ENCODE measurements around the gene OR5H2.
"Not testable (repeated sequence)": the region's sequence is repeated elsewhere in the genome, so short reads cannot be mapped to it uniquely, and the experiment has no call there.

OR5H2 gene
- total RNA-seq = 0 reads per million in 2 donors

GRCh38 chr3:98282205-98282604 lies at the start of gene OR5H2:
OR5H2 (plus strand) TSS chr3:98282505; CDS start chr3:98282903, 398 bp downstream.
- no peak for DNase-seq

GRCh38 chr3:98233468-98233867 lies 48.8 kb upstream of the OR5H2 start:
- DNase-seq = no peak

- DNase-seq = no peak
Measured at GRCh38 chr3:98240131-98240530, 42.2 kb upstream of the OR5H2 start.

GRCh38 chr3:98242155-98242554 lies 40.1 kb upstream of the OR5H2 start:
- no peak for DNase-seq

- no peak for DNase-seq
Measured at GRCh38 chr3:98243843-98244242, 38.5 kb upstream of the OR5H2 start.

GRCh38 chr3:98246142-98246541 lies 36.2 kb upstream of the OR5H2 start:
- DNase-seq = no peak

GRCh38 chr3:98256026-98256425 lies 26.3 kb upstream of the OR5H2 start:
- DNase-seq = not testable (repeated sequence)

GRCh38 chr3:98259707-98260106 lies 22.6 kb upstream of the OR5H2 start:
- DNase-seq = peak in 1 of 5 experiments; percentile 14

GRCh38 chr3:98262046-98262445 lies 20.3 kb upstream of the OR5H2 start:
- no peak for DNase-seq

- DNase-seq = no peak
Measured at GRCh38 chr3:98263944-98264343, 18.4 kb upstream of the OR5H2 start, which contains the start of gene OR5H6. OR5H6 (plus strand) TSS chr3:98264244; CDS start chr3:98264333, 89 bp downstream.

GRCh38 chr3:98269846-98270245 lies 12.5 kb upstream of the OR5H2 start:
- DNase-seq = no peak

- no peak for DNase-seq
Measured at GRCh38 chr3:98272126-98272525, 10.2 kb upstream of the OR5H2 start.

- no peak for DNase-seq
Measured at GRCh38 chr3:98274914-98275313, 7.4 kb upstream of the OR5H2 start.

GRCh38 chr3:98290916-98291315 lies 8.6 kb downstream of the OR5H2 start:
- no peak for DNase-seq

- DNase-seq = no peak
Measured at GRCh38 chr3:98291332-98291957, 9.1 kb downstream of the OR5H2 start.

GRCh38 chr3:98322101-98322500 lies 39.8 kb downstream of the OR5H2 start:
- no peak for DNase-seq

GRCh38 chr3:98322686-98323085 lies 40.4 kb downstream of the OR5H2 start:
- no peak for DNase-seq

- DNase-seq = no peak
Measured at GRCh38 chr3:98323425-98323824, 41.1 kb downstream of the OR5H2 start.

- DNase-seq = no peak
Measured at GRCh38 chr3:98325055-98325454, 42.8 kb downstream of the OR5H2 start.

GRCh38 chr3:98326105-98326893 lies 44.0 kb downstream of the OR5H2 start:
- DNase-seq = no peak

GRCh38 chr3:98326945-98327344 lies 44.6 kb downstream of the OR5H2 start:
- peak in 1 of 5 experiments; percentile 79 for DNase-seq

- no peak for DNase-seq
Measured at GRCh38 chr3:98328933-98329332, 46.6 kb downstream of the OR5H2 start.

- DNase-seq = peak in 4 of 5 experiments; percentile 2 to 77 (median 18)
Measured at GRCh38 chr3:98329392-98330124, 47.3 kb downstream of the OR5H2 start.

Data from T-helper 2 cell (primary cell).